ENCODE results near the gene CPN2.

Gene CPN2

GRCh38 chr3:194351080-194351672 is at the start of gene CPN2:
Gene CPN2 (minus strand): TSS chr3:194351328. CDS start chr3:194342702, 8,626 bp downstream.
- no peak for DNase-seq (ENCODE audit: extremely low read depth in 1 of 2, low read depth in 1 of 2)

- no peak for DNase-seq (ENCODE audit: extremely low read depth in 1 of 2, low read depth in 1 of 2)
Observed at GRCh38 chr3:194399874-194400411, 48.8 kb upstream of the CPN2 start.

GRCh38 chr3:194399166-194399565 is 48.0 kb upstream of the CPN2 start, which contains the start of gene GP5:
Gene GP5 (minus strand): TSS chr3:194399266. CDS start chr3:194398282, 984 bp downstream.
- no peak for DNase-seq (ENCODE audit: extremely low read depth in 1 of 2, low read depth in 1 of 2)

GRCh38 chr3:194397757-194398312 is 46.7 kb upstream of the CPN2 start:
- DNase-seq (ENCODE audit: extremely low read depth in 1 of 2, low read depth in 1 of 2), result no peak

GRCh38 chr3:194396859-194397756 is 46.0 kb upstream of the CPN2 start:
- DNase-seq (ENCODE audit: extremely low read depth in 1 of 2, low read depth in 1 of 2), result no peak

GRCh38 chr3:194396539-194396858 is 45.4 kb upstream of the CPN2 start:
- no peak for DNase-seq (ENCODE audit: extremely low read depth in 1 of 2, low read depth in 1 of 2)

GRCh38 chr3:194395778-194396538 is 44.8 kb upstream of the CPN2 start:
- peak in 1 of 2 donors; percentile 53 for DNase-seq (ENCODE audit: extremely low read depth in 1 of 2, low read depth in 1 of 2)

- DNase-seq (ENCODE audit: extremely low read depth in 1 of 2, low read depth in 1 of 2), result no peak
Observed at GRCh38 chr3:194395212-194395611, 44.1 kb upstream of the CPN2 start.

- DNase-seq (ENCODE audit: extremely low read depth in 1 of 2, low read depth in 1 of 2), result no peak
Observed at GRCh38 chr3:194392576-194392975, 41.4 kb upstream of the CPN2 start.

GRCh38 chr3:194390835-194391234 is 39.7 kb upstream of the CPN2 start:
- DNase-seq (ENCODE audit: extremely low read depth in 1 of 2, low read depth in 1 of 2), result no peak

- no peak for DNase-seq (ENCODE audit: extremely low read depth in 1 of 2, low read depth in 1 of 2)
Observed at GRCh38 chr3:194389269-194389668, 38.1 kb upstream of the CPN2 start.

- DNase-seq (ENCODE audit: extremely low read depth in 1 of 2, low read depth in 1 of 2), result no peak
Observed at GRCh38 chr3:194387926-194388418, 36.8 kb upstream of the CPN2 start.

- no peak for DNase-seq (ENCODE audit: extremely low read depth in 1 of 2, low read depth in 1 of 2)
Observed at GRCh38 chr3:194387276-194387675, 36.1 kb upstream of the CPN2 start.

- no peak for DNase-seq (ENCODE audit: extremely low read depth in 1 of 2, low read depth in 1 of 2)
Observed at GRCh38 chr3:194386648-194387047, 35.5 kb upstream of the CPN2 start.

GRCh38 chr3:194386066-194386465 is 34.9 kb upstream of the CPN2 start:
- DNase-seq (ENCODE audit: extremely low read depth in 1 of 2, low read depth in 1 of 2), result no peak

- DNase-seq (ENCODE audit: extremely low read depth in 1 of 2, low read depth in 1 of 2), result no peak
Observed at GRCh38 chr3:194384569-194385001, 33.5 kb upstream of the CPN2 start.

- DNase-seq (ENCODE audit: extremely low read depth in 1 of 2, low read depth in 1 of 2), result no peak
Observed at GRCh38 chr3:194384156-194384555, 33.0 kb upstream of the CPN2 start.

GRCh38 chr3:194383276-194383940 is 32.3 kb upstream of the CPN2 start:
- DNase-seq (ENCODE audit: extremely low read depth in 1 of 2, low read depth in 1 of 2), result no peak

GRCh38 chr3:194382892-194383223 is 31.7 kb upstream of the CPN2 start:
- no peak for DNase-seq (ENCODE audit: extremely low read depth in 1 of 2, low read depth in 1 of 2)

GRCh38 chr3:194382196-194382891 is 31.2 kb upstream of the CPN2 start:
- no peak for DNase-seq (ENCODE audit: extremely low read depth in 1 of 2, low read depth in 1 of 2)
